ENCODE measurements around the gene AWAT2.
"Not testable (repeated sequence)": the region's sequence is repeated elsewhere in the genome, so short reads cannot be mapped to it uniquely, and the experiment has no call there.

The AWAT2 gene

DNA sequence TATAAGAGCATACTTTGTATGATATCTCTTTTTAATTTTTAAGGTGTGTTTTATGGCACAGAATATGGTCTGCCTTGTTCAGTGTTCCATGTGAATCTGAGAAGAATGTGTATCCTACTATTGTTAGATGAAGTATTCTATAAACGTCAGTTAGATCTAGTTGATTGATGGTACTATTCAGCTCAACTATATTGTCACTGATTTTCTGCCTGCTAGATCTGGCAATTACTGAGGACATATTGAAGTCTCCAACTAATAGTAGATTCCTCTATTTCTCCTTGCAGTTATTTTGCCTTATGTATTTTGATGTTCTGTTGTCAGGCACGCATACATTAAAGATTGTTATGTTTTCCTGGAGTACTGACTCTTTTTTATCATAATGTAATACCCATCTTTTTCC, 39.8 kb downstream of the AWAT2 start:
- H3K4me3 ChIP-seq (ENCODE audit: low read depth, low read length): no peak overlapping the region
- DNase-seq (ENCODE audit: low read depth): no peak
- in situ Hi-C loops (cut with HindIII; ENCODE audit: low sequenced_read_pairs): no loop called here
- TF ChIP-seq, protein P1, sequence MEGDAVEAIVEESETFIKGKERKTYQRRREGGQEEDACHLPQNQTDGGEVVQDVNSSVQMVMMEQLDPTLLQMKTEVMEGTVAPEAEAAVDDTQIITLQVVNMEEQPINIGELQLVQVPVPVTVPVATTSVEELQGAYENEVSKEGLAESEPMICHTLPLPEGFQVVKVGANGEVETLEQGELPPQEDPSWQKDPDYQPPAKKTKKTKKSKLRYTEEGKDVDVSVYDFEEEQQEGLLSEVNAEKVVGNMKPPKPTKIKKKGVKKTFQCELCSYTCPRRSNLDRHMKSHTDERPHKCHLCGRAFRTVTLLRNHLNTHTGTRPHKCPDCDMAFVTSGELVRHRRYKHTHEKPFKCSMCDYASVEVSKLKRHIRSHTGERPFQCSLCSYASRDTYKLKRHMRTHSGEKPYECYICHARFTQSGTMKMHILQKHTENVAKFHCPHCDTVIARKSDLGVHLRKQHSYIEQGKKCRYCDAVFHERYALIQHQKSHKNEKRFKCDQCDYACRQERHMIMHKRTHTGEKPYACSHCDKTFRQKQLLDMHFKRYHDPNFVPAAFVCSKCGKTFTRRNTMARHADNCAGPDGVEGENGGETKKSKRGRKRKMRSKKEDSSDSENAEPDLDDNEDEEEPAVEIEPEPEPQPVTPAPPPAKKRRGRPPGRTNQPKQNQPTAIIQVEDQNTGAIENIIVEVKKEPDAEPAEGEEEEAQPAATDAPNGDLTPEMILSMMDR (IDR thresholded peaks at IDR 0.05; ENCODE audit: low read depth, low read length, missing control alignments): no peak

DNA sequence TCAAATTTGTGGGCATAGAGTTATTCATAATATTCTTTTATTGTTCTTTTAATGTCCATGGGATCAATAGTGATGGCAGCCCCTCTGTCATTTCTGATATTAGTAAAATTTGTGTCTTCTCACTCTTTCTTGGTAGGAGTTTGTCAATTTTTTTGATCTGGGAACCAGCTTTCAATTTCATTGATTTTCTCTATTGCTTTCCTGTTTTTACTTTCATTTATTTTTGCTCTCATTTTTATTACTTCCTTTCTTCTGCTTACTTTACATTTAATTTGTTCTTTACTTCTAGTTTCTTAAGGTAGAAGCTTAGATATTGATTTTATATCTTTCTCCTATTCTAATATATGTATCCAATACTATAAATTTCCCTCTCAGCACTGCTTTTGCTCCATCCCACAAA, 40.7 kb downstream of the AWAT2 start:
- TF ChIP-seq, protein P1 (IDR thresholded peaks at IDR 0.05; ENCODE audit: low read depth, low read length, missing control alignments): no peak
- in situ Hi-C loops (cut with HindIII; ENCODE audit: low sequenced_read_pairs): no loop called here
- DNase-seq (ENCODE audit: low read depth): no peak
- no peak overlapping the region for H3K4me3 ChIP-seq (ENCODE audit: low read depth, low read length)

DNA sequence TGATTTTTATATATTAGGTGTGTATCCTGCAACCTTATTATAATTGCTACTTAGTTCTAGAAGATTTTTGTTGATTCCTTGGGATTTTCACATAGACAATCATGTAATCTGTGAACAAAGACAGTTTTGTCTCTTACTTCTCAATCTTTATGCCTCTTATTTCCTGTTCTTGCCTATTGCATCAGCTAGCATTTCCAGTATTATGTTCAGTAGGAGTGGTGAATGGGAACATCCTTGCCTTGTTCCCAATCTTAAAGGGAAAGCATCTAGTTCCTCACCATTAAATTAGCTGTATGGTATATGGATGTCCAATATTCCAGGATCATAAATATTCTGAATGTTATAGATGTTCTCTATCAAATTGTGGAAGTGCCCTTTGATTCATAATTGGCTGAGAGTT, 41.8 kb downstream of the AWAT2 start:
- TF ChIP-seq, protein P1 (IDR thresholded peaks at IDR 0.05; ENCODE audit: low read depth, low read length, missing control alignments): no peak
- H3K4me3 ChIP-seq (ENCODE audit: low read depth, low read length): no peak overlapping the region
- DNase-seq (ENCODE audit: low read depth): no peak
- in situ Hi-C loops (cut with HindIII; ENCODE audit: low sequenced_read_pairs): no loop called here

DNA sequence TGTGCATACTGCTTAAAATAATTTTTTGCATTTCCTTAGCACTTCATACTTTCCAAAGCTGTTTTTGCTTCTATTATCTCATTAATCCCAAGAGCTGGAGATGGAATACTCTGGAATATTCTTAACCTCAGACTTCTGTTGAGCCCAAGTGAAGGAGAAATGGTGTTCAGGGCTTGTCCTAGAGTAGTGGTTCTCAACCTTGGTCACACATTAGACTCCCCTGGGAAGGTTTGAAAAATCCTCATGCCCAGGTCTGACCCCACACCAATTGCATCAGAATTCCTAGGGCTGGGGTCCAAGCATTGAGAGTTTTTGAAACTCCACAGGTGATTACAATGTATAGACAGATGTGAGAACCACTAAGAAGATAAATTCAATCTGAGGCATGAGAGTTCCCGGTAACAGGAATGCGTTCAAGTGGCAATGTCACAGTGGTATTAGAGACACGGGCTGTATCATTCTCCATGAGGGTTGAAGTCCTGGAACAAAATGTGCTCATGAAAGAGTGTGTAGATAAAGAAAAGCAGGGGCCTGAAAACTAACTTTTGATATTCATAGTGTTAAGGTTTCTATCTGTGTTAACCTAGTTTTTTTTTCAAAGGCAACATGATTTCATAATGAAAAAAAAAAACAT, 47.9 kb downstream of the AWAT2 start:
- in situ Hi-C loops (cut with HindIII; ENCODE audit: low sequenced_read_pairs): no loop called here
- TF ChIP-seq, protein P1 (IDR thresholded peaks at IDR 0.05; ENCODE audit: low read depth, low read length, missing control alignments): no peak
- no peak overlapping the region for H3K4me3 ChIP-seq (ENCODE audit: low read depth, low read length)
- no peak for DNase-seq (ENCODE audit: low read depth)

DNA sequence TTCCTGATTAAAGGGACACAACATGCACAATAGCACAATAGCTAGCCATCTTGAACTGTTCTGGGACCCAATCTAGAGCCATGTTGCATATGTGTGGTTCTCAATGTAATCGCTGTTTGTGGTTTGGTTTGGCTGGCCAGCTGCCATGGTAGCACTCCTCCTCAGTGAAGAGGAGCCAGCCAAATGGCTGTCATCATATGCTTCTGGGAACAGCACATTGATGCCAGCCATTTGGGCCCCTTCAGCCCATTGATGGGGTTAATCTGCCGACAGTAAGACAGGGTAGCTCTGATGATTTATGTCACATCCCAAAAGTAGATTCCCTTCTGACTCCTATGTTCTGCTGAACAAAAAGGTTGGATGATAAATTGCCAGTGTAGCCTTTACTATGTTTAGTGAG, 48.5 kb downstream of the AWAT2 start:
- DNase-seq (ENCODE audit: low read depth): no peak
- in situ Hi-C loops (cut with HindIII; ENCODE audit: low sequenced_read_pairs): no loop called here
- TF ChIP-seq, protein P1 (IDR thresholded peaks at IDR 0.05; ENCODE audit: low read depth, low read length, missing control alignments): no peak
- no peak overlapping the region for H3K4me3 ChIP-seq (ENCODE audit: low read depth, low read length)

DNA sequence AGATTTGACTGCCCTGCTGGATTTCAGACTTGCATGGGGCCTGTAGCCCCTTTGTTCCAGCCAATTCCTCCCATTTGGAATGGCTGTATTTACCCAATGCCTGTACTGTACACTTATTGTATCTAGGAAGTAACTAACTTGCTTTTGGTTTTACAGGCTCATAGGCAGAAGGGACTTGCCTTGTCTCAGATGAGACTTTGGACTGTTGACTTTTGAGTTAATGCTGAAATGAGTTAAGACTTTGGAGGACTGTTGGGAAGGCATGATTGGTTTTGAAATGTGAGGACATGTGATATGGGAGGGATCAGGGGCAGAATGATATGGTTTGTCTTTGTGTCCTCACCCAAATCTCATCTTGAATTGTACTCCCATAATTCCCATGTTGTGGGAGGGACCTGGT, 51.4 kb downstream of the AWAT2 start:
- in situ Hi-C loops (cut with HindIII; ENCODE audit: low sequenced_read_pairs); H3K4me3 ChIP-seq (ENCODE audit: low read depth, low read length); DNase-seq (ENCODE audit: low read depth): not testable (repeated sequence)

DNA sequence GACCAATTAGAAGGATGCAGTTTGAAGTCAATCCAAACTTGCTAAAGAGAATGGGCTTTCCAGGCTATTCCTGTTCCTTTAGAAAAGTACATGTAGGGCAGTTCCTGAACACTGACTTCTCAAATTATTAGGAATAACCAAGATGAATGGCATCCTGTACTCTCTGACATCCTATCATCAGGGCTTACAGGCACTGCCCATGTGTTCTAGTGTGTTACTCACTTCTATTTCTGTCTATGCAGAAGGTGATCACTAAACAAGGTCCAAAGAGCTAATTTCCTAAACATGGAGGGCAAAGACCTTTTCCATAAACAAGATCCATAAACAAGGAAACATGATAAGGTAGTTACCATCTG, 53.6 kb downstream of the AWAT2 start:
- DNase-seq (ENCODE audit: low read depth): no peak
- TF ChIP-seq, protein P1 (IDR thresholded peaks at IDR 0.05; ENCODE audit: low read depth, low read length, missing control alignments): no peak
- no peak overlapping the region for H3K4me3 ChIP-seq (ENCODE audit: low read depth, low read length)
- in situ Hi-C loops (cut with HindIII; ENCODE audit: low sequenced_read_pairs): no loop called here

Measured in astrocyte of the cerebellum (primary cell).